Duodenal mucosa (tissue), 2 donors: ENCODE data around the gene KCNMA1.

Experiments used
- H3K27ac ChIP-seq: one replicate; pipeline ENCODE4 v1.7.0; 2013; ENCODE audit warnings: low read depth, low read length
- H3K27me3 ChIP-seq, 2 donors: one replicate each; pipeline ENCODE4 v1.7.0; 2013; ENCODE audit warnings: low read length in 2 of 2, control low read depth in 1 of 2; ENCODE audit not compliant: insufficient read depth in 2 of 2, control insufficient read depth in 1 of 2
- H3K36me3 ChIP-seq, 2 donors: one replicate each; pipeline ENCODE4 v1.7.0; 2013; ENCODE audit warnings: low read length in 2 of 2, control low read depth in 1 of 2; ENCODE audit not compliant: insufficient read depth in 2 of 2, control insufficient read depth in 1 of 2
- H3K4me1 ChIP-seq, 2 donors: one replicate each; pipeline ENCODE4 v1.7.0; 2013; ENCODE audit warnings: low read length in 2 of 2, control low read depth in 1 of 2; ENCODE audit not compliant: insufficient read depth in 2 of 2, control insufficient read depth in 1 of 2
- H3K4me3 ChIP-seq, 2 donors: one replicate each; pipeline ENCODE4 v1.7.0; 2013; ENCODE audit warnings: low read length in 2 of 2, low read depth in 1 of 2
- H3K9ac ChIP-seq, 2 donors: one replicate each; pipeline ENCODE4 v1.7.0; 2013; ENCODE audit warnings: low read length in 2 of 2, low read depth in 1 of 2
- H3K9me3 ChIP-seq, 2 donors: one replicate each; pipeline ENCODE4 v1.7.0; 2013; ENCODE audit warnings: low read length in 2 of 2, control low read depth in 1 of 2; ENCODE audit not compliant: control insufficient read depth in 1 of 2

The KCNMA1 gene

DNA sequence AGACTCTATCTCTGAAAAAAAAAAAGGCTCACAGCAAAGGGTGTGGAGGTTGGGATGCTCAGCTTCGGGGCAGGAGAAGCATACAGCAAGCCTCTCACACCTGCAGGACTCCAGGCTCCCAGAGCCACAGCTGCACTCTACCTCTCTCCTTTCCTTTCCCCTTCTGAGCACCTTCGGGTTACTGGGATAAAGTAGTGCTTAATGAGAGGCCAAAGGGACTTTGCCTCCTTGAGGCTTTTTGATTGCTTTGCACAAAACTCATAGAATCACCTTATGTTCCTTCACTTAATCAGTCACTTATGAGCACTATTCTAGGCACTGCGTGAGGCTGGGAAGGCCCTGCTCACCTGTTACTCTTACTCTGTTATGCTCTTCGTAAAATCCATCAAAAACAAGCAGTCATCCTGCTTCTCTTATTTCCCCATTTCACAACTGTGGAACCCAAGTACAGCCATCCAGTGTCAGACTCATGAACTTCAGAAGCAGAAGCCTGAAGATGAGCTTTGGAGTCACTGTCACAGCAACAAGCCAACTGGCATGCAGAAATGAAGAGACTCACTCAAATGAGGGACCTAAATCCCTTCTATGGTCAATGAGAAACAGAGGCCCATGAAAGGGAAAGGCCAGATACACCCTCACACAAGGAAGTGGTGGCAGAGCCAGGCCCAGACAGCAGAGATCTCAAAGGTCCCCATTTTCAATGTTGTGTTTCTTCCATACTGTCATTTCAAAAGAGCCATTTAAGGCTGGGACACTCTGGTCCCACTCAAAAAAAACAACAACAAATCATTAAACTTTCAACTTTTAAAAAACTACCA, 205.4 kb downstream of the KCNMA1 start:
- Histone ChIP-seq H3K36me3 (no peaks in the 10 kb centered on the region), H3K4me1 (peaks cover 0 to 7% of the 10 kb centered on the region in 2 donors), H3K27me3 (no peaks in the 10 kb centered on the region), H3K4me3 (no peak overlapping the region), H3K27ac (no peak overlapping the region), H3K9ac (no peak overlapping the region), H3K9me3 (no peaks in the 10 kb centered on the region)

DNA sequence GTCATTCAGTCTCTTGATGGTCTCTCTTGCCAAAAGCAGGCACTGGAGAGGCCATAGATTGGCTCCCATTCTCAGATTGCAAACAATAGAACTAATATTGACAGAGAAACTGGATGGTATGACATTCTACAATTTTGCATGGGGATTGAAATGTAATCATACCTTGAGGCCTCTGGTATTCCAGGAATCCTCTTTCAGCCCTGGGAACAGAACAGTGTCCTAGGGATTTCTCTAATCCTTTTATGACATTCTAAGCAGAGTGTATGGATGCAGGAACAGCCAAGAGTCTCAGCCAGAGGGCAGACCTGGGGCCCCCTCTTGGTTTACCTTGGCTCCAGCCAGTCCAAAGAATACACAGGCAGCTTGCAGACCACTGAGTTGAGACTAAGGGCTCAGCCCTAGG, 206.4 kb downstream of the KCNMA1 start:
- no peak overlapping the region for H3K4me3 ChIP-seq
- no peak overlapping the region for H3K27ac ChIP-seq
- H3K27me3 ChIP-seq, result no peaks in the 10 kb centered on the region
- H3K4me1 ChIP-seq, result peaks cover 0 to 7% of the 10 kb centered on the region in 2 donors
- no peaks in the 10 kb centered on the region for H3K36me3 ChIP-seq
- H3K9ac ChIP-seq, result no peak overlapping the region
- no peaks in the 10 kb centered on the region for H3K9me3 ChIP-seq

DNA sequence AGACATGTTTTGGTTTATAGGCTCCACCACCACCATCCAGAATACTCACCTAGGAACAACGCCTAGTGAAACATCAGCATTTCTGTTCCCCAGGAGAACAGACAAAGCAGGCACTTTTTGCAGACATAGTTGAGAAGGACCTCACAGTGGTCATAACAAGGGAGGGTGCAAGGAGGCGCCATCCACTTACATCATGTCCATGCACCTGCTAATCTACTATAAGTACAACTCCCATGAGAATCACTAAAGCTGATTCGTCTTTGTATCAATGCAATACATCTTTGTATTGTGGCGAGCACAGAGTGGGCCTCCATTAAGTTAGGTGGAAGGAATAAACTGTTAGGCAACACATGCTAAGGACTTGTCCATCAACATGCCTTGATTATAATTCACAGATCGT, 207.1 kb downstream of the KCNMA1 start:
- Histone ChIP-seq H3K27me3 (no peaks in the 10 kb centered on the region), H3K27ac (no peak overlapping the region), H3K9ac (no peak overlapping the region), H3K36me3 (no peaks in the 10 kb centered on the region), H3K4me3 (no peak overlapping the region), H3K4me1 (peaks cover 0 to 7% of the 10 kb centered on the region in 2 donors), H3K9me3 (no peaks in the 10 kb centered on the region)

DNA sequence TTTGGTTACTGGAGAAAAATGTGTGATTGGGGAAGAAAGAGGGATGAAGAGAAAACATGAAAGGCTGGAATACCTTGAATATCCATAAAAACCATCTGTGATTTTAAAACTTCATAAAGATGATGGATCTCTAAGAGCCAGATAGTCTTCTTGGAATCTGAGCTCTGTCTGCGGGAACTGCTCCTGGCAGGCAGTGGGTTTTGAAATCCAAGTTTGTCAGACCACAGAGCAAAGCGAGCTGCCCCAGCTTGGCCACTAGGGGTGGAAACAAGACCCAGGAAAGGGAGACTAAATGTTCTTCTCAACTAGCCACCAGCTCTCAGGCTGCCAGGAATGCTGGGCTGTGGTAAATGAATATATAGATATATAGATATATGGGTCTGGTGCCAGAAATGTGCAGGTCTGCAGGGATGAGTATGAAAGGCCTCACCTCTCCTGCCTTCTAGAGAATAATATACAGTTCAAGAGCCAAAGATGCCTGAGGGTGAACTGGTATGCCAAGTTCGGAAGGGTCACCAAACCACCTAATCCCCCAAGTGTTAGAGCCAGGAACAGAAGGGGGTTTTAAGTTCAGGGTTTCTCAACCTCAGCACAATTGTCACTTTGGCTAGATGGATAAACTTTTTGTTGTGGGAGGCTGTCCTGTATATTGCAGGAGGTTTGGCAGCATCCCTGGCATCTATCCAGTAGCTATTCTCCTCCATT, 208.8 kb downstream of the KCNMA1 start:
- Histone ChIP-seq H3K27me3 (no peaks in the 10 kb centered on the region), H3K4me3 (no peak overlapping the region), H3K9me3 (no peaks in the 10 kb centered on the region), H3K4me1 (peaks cover 0 to 7% of the 10 kb centered on the region in 2 donors), H3K36me3 (no peaks in the 10 kb centered on the region), H3K27ac (no peak overlapping the region), H3K9ac (no peak overlapping the region)

DNA sequence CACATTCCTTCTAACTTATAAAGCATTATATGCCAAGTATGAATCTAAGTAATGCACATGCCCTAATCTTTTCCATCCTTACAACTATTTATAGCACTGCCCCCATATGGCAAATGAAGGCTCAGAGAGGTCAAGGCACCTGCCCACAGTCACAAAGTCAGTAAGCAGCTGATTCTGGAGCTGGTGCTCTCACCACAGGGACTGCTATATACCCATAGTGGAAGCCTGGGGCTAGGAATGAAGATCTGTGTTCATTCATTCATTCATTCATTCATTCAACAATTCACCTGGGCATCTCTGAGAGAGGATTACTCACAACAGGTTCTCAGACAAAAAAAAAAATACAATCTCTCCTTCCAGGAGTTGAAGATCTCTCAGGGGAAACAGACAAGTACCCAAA, 213.4 kb downstream of the KCNMA1 start:
- Histone ChIP-seq H3K4me3 (no peak overlapping the region), H3K4me1 (no peaks in the 10 kb centered on the region), H3K27ac (no peak overlapping the region), H3K9ac (no peak overlapping the region), H3K36me3 (no peaks in the 10 kb centered on the region), H3K9me3 (no peaks in the 10 kb centered on the region), H3K27me3 (no peaks in the 10 kb centered on the region)

DNA sequence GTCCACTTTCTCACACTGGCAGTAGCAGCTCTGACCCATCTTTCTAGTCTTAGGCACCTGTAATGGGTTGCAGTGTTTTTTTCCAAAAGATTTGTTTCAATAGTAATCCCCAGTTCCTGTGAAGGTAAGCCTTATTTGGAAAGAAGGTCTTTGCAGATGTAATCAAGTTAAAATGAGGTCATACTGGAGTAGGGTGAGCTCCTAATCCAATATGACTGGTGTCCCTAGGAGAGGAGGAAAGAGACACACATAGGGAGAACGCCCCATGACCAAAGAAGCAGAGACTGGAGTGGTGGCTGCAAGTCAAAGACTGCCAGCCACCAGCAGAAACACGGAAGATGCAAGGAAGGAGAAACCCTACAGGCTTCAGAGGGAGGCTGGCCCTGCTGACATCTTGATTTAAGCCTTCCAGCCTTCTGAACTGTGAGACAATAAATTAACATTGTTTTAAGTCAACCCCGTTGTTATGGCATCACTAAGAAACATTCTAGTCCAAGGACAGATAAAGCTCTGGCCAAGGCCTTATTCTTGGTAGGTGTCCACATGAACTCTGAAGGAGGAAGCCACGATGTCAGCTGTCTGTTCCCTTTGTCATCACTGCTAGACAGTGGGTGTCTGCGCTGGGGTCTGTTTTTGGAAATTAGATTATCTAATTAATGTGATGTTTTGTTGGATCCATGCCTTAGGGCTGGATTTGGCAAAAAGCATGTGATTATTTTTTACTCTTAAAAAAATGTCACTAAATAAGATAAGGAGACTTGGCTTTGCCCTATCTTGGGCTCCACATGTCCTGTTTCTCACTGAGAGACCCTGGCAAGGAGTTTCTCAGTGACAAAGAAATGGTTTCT, 214.9 kb downstream of the KCNMA1 start:
- Histone ChIP-seq H3K36me3 (no peaks in the 10 kb centered on the region), H3K9ac (no peak overlapping the region), H3K4me1 (peaks cover 1 to 4% of the 10 kb centered on the region in 2 donors), H3K9me3 (no peaks in the 10 kb centered on the region), H3K4me3 (no peak overlapping the region), H3K27ac (no peak overlapping the region), H3K27me3 (no peaks in the 10 kb centered on the region)

DNA sequence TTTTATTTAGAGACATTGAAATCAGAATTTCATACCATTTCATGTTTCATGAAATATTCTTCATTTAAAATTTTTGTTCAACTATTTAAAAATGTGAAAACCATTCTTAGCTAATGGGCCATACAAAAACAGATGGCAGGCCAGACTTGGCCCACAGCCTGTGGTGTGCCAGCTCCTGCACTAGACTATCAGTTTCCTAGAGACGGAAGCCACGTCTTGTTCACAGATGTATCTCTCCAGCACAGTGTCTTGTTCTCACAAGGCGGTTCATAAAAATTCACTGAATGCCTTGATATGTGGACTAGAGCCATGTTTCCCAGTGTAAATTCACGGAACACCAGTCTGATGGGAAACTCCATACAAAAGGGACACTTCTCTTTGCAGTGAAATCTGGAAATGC, 216.0 kb downstream of the KCNMA1 start:
- no peak overlapping the region for H3K4me3 ChIP-seq
- H3K27ac ChIP-seq, result no peak overlapping the region
- H3K36me3 ChIP-seq, result no peaks in the 10 kb centered on the region
- H3K27me3 ChIP-seq, result no peaks in the 10 kb centered on the region
- no peak overlapping the region for H3K9ac ChIP-seq
- H3K9me3 ChIP-seq, result no peaks in the 10 kb centered on the region
- H3K4me1 ChIP-seq, result peaks cover 4 to 7% of the 10 kb centered on the region in 2 donors

DNA sequence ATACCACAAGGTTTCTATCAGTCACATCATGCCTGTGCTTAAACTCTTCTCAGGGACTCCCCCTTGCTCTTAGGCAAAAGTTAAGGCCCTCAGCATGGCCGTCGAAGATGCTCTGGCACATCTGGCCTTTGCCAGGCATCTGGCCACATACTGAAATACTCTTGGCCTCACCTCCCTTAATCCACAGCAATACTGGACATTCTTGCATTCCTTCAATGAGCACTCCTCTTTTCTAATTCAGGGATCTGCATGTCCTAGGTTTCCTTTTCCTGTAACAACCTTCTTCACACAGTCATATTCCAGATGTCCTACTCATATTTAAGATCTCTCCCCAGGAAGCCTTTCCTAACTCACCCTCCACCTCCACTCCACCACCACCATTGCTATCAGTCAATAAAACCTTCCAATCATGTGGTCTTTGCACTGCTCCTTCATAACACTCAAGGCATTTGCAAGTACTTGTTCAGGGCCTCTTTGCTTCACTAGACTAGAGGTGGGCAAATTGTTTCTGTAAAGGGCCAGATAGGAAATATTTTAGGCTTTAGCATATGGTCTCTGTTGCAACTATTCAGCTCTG, 216.6 kb downstream of the KCNMA1 start:
- no peaks in the 10 kb centered on the region for H3K27me3 ChIP-seq
- no peak overlapping the region for H3K9ac ChIP-seq
- H3K36me3 ChIP-seq, result no peaks in the 10 kb centered on the region
- H3K9me3 ChIP-seq, result no peaks in the 10 kb centered on the region
- H3K4me3 ChIP-seq, result no peak overlapping the region
- no peak overlapping the region for H3K27ac ChIP-seq
- H3K4me1 ChIP-seq, result peaks cover 4 to 7% of the 10 kb centered on the region in 2 donors

DNA sequence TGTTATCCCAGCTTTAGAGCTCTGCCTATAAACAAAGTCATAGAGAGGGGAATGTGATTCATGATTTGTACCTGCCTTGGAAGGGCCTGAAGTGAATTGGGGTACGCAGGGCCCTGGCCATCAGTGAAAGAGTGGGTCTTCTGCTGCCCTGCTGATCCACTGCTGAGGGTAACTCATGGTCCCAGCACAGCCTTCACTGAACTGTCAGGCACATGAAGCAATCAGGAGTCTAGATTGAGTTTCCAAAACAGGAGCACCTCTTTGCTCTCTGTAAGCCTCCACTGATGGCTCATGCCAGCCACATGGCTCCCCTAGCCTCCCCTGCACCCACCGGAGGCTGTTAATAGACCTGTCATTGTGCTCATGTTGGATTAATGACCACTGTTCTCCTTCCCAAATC, 217.6 kb downstream of the KCNMA1 start:
- Histone ChIP-seq H3K27me3 (no peaks in the 10 kb centered on the region), H3K4me1 (peaks cover 4 to 7% of the 10 kb centered on the region in 2 donors), H3K9me3 (no peaks in the 10 kb centered on the region), H3K27ac (no peak overlapping the region), H3K36me3 (no peaks in the 10 kb centered on the region), H3K4me3 (no peak overlapping the region), H3K9ac (no peak overlapping the region)
